Upper lobe of left lung (tissue), 6 donors: ENCODE measurements around the gene ABCA13. TPM values are rescaled to one million over a fixed set of nuclear protein-coding genes. Genes with fewer than 3 reads are reported as not detected.

Experiments used
- ATAC-seq, 2 donors: fragments of 200-7000 bp; cut with Tn5 transposase; one replicate each; pipeline ENCODE4 v1.9.1; 2022; ENCODE audit warnings: mild to moderate bottlenecking in 2 of 2, moderate library complexity in 2 of 2; ENCODE audit not compliant: low FRiP score in 2 of 2
- DNase-seq, 2 donors: peaks; one replicate each; pipeline ENCODE4 v3.0.0-alpha.2; 2019 to 2020
- H3K27ac ChIP-seq, 4 donors: fragments of 200-600 bp; sonication (generic); one replicate each; pipeline ENCODE4 v1.5.1; 2016 to 2019
- H3K27me3 ChIP-seq, 4 donors: fragments of 200-600 bp; sonication (generic); one replicate each; pipeline ENCODE4 v1.5.1; 2017 to 2019
- H3K36me3 ChIP-seq, 4 donors: fragments of 200-600 bp; sonication (generic); one replicate each; pipeline ENCODE4 v1.5.1; 2016 to 2019
- H3K4me1 ChIP-seq, 4 donors: fragments of 200-600 bp; sonication (generic); one replicate each; pipeline ENCODE4 v1.5.1; 2018 to 2019
- H3K4me3 ChIP-seq, 4 donors: fragments of 200-600 bp; sonication (generic); one replicate each; pipeline ENCODE4 v1.5.1; 2017 to 2019; ENCODE audit warnings: mild to moderate bottlenecking in 2 of 4, moderate library complexity in 1 of 4
- H3K9me3 ChIP-seq, 4 donors: fragments of 200-600 bp; sonication (generic); one replicate each; pipeline ENCODE4 v1.5.1; 2018 to 2019
- CTCF ChIP-seq, 6 experiments: fragments of 450-650 bp in 4 of 6; fragments of 200-600 bp in 2 of 6; sonication (generic) in 2 of 6; IDR thresholded peaks; one replicate each; pipeline ENCODE4 v1.5.1; 2016 to 2019; ENCODE audit warnings: antibody characterized with exemption in 6 of 6
- EP300 ChIP-seq, 4 donors: sonication (generic); formaldehyde crosslinking; IDR thresholded peaks; one replicate each; pipeline ENCODE4 v1.5.1; 2017; ENCODE audit warnings: antibody characterized with exemption in 4 of 4, control low read depth in 2 of 4
- POLR2A ChIP-seq, 4 donors: fragments of 450-650 bp; IDR thresholded peaks; one replicate each; pipeline ENCODE4 v1.5.1; 2016 to 2017; ENCODE audit warnings: antibody characterized with exemption in 4 of 4, mild to moderate bottlenecking in 2 of 4
- POLR2AphosphoS5 ChIP-seq, 2 donors: sonication (generic); formaldehyde crosslinking; IDR thresholded peaks; one replicate each; pipeline ENCODE4 v1.5.1; 2017; ENCODE audit warnings: antibody characterized with exemption in 2 of 2
- WGBS, 2 donors: methylation state at CpG; one replicate each; pipeline ENCODE4 v1.1.5; 2017 to 2018; 5-methylcytosine and 5-hydroxymethylcytosine counted together
- total RNA-seq, 6 donors: library from RNA; depleted of rRNA in 4 of 6; stranded (reverse); fragments of >200 nt in 4 of 6; gene quantifications; one replicate each; pipeline versions ENCODE4 v1.1.0 to v1.2.1, GENCODE V29; 2016 to 2021
- donor health status: DM: no; HTN: no; CAD: no; lungs with moderate emphysema.
- donor health status: DM: no; HTN: yes; CAD: no; lungs with severe emphysema.

The ABCA13 gene
- total RNA-seq, 6 donors from 2014 or later: 0.49 to 27.7 (median 7.1) TPM

GRCh38 chr7:48455363-48455762 lies 284.1 kb downstream of the ABCA13 start:
- Histone ChIP-seq H3K36me3 (no peaks in the 10 kb centered on the region), H3K4me3 (no peak overlapping the region), H3K27me3 (no peaks in the 10 kb centered on the region), H3K4me1 (no peaks in the 10 kb centered on the region), H3K27ac (no peak overlapping the region), H3K9me3 (no peaks in the 10 kb centered on the region)
- DNase-seq (peak in 1 of 2 donors; percentile 52), ATAC-seq (no peak)
- no peak for TF ChIP-seq POLR2AphosphoS5 (IDR thresholded peaks at IDR 0.05)
- 92% methylated on average over 10 to 17 of the region's 17 CpGs for WGBS, 2 donors

- H3K27ac ChIP-seq: no peak overlapping the region
- no peak overlapping the region for H3K4me3 ChIP-seq
- TF ChIP-seq EP300 (IDR thresholded peaks at IDR 0.05) (no peak), POLR2AphosphoS5 (IDR thresholded peaks at IDR 0.05) (no peak), POLR2A (IDR thresholded peaks at IDR 0.05) (no peak), CTCF (IDR thresholded peaks at IDR 0.05) (no peak)
- H3K27me3 ChIP-seq: no peaks in the 10 kb centered on the region
- no peaks in the 10 kb centered on the region for H3K4me1 ChIP-seq
- DNase-seq: no peak
- 75 to 76% methylated on average over 4 of the region's 4 CpGs for WGBS, 2 donors
- no peaks in the 10 kb centered on the region for H3K36me3 ChIP-seq
- ATAC-seq: no peak
- no peaks in the 10 kb centered on the region for H3K9me3 ChIP-seq
Observed at GRCh38 chr7:48458701-48459524, 287.7 kb downstream of the ABCA13 start.

GRCh38 chr7:48466713-48467112 lies 295.5 kb downstream of the ABCA13 start:
- no peak for TF ChIP-seq EP300 (IDR thresholded peaks at IDR 0.05)
- TF ChIP-seq POLR2AphosphoS5 (IDR thresholded peaks at IDR 0.05): no peak
- no peak for TF ChIP-seq POLR2A (IDR thresholded peaks at IDR 0.05)
- TF ChIP-seq CTCF (IDR thresholded peaks at IDR 0.05): no peak
- ATAC-seq (no peak), DNase-seq (no peak)
- Histone ChIP-seq H3K27me3 (no peaks in the 10 kb centered on the region), H3K4me3 (no peak overlapping the region), H3K27ac (no peak overlapping the region), H3K9me3 (no peaks in the 10 kb centered on the region), H3K4me1 (no peaks in the 10 kb centered on the region), H3K36me3 (no peaks in the 10 kb centered on the region)
- WGBS, 2 donors: 85 to 86% methylated on average over 4 of the region's 4 CpGs

GRCh38 chr7:48471196-48471595 lies 299.9 kb downstream of the ABCA13 start:
- H3K4me1 ChIP-seq: no peaks in the 10 kb centered on the region
- H3K27me3 ChIP-seq: no peaks in the 10 kb centered on the region
- H3K4me3 ChIP-seq: no peak overlapping the region
- H3K36me3 ChIP-seq: no peaks in the 10 kb centered on the region
- ATAC-seq (no peak), DNase-seq (no peak)
- no peaks in the 10 kb centered on the region for H3K9me3 ChIP-seq
- no peak overlapping the region for H3K27ac ChIP-seq
- WGBS, 2 donors: 71 to 81% methylated on average over 5 of the region's 5 CpGs
- TF ChIP-seq EP300 (IDR thresholded peaks at IDR 0.05) (no peak), POLR2AphosphoS5 (IDR thresholded peaks at IDR 0.05) (no peak), POLR2A (IDR thresholded peaks at IDR 0.05) (no peak), CTCF (IDR thresholded peaks at IDR 0.05) (no peak)

- Histone ChIP-seq H3K9me3 (no peaks in the 10 kb centered on the region), H3K4me3 (no peak overlapping the region), H3K4me1 (no peaks in the 10 kb centered on the region), H3K27ac (no peak overlapping the region), H3K36me3 (no peaks in the 10 kb centered on the region), H3K27me3 (no peaks in the 10 kb centered on the region)
- TF ChIP-seq POLR2AphosphoS5 (IDR thresholded peaks at IDR 0.05): no peak
- no peak for TF ChIP-seq CTCF (IDR thresholded peaks at IDR 0.05)
- no peak for TF ChIP-seq POLR2A (IDR thresholded peaks at IDR 0.05)
- no peak for TF ChIP-seq EP300 (IDR thresholded peaks at IDR 0.05)
- ATAC-seq (no peak), DNase-seq (no peak)
- 77 to 95% methylated on average over 4 of the region's 4 CpGs for WGBS, 2 donors
Observed at GRCh38 chr7:48472640-48473039, 301.4 kb downstream of the ABCA13 start.
